DND-41 (cell line): ENCODE results near the gene ZACN.

ENCODE experiments used
- EZH2 ChIP-seq: IDR thresholded peaks from 3 replicates; pipeline ENCODE4 v1.6.1; 2012; ENCODE audit warnings: borderline replicate concordance, low read depth, mild to moderate bottlenecking, moderate library complexity, low read length, inconsistent platforms; ENCODE audit not compliant: severe bottlenecking
- TF ChIP-seq, protein P1 (sequence below): IDR thresholded peaks from 2 replicates; pipeline ENCODE4 v1.5.1; 2012; ENCODE audit warnings: borderline replicate concordance, low read length, moderate library complexity, mild to moderate bottlenecking; ENCODE audit not compliant: poor library complexity, severe bottlenecking; ENCODE audit errors: extremely low read depth

DNA sequence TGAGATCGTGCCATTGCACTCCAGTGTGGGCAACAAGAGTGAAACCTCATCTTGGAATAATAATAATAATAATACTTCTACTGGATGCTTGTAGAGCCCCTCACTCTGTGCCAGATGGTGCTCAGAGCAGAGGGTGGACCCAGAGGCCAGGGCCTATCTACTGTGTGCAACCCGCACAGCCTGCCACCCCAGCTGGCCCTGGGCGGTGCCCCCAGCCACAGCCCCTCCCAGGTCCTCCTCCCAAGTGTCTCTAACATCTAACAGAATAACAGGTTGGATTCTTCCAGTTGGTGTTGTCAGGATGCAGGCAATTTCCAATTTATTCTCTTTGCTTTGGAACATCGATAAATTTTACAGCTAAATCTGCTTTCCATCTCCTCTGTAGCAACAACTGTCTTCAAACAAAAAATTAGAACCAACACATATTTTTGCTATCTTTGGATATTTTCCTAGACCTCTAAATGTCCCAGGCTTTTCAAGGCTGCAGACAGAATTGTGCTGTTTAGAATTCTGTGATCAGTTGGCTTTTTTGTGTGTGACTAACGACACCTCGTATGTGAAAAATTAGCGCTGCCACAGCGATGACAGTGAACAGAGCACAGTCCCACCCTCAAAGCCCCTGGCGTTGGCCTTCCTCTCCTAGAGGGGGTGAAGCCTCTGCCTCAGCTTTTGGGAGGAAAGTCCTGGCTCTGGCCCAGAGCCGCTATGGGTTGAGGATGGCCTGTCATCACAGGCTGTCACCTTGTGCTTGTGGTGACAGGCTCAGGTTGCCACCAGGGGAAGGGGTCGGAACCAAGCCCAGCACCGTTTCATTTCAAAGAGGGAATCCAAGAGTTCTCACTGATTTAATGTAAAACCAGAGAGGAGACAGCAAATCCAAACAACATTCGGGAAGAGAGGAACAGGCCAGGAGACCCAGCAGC, 44.3 kb upstream of the ZACN start:
- TF ChIP-seq EZH2, result no peak
- TF ChIP-seq, protein P1, sequence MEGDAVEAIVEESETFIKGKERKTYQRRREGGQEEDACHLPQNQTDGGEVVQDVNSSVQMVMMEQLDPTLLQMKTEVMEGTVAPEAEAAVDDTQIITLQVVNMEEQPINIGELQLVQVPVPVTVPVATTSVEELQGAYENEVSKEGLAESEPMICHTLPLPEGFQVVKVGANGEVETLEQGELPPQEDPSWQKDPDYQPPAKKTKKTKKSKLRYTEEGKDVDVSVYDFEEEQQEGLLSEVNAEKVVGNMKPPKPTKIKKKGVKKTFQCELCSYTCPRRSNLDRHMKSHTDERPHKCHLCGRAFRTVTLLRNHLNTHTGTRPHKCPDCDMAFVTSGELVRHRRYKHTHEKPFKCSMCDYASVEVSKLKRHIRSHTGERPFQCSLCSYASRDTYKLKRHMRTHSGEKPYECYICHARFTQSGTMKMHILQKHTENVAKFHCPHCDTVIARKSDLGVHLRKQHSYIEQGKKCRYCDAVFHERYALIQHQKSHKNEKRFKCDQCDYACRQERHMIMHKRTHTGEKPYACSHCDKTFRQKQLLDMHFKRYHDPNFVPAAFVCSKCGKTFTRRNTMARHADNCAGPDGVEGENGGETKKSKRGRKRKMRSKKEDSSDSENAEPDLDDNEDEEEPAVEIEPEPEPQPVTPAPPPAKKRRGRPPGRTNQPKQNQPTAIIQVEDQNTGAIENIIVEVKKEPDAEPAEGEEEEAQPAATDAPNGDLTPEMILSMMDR, result no peak
